Measurements from ENCODE around the gene PODXL. TPM values are rescaled to one million over a fixed set of nuclear protein-coding genes. Genes with fewer than 3 reads are reported as not detected.

Gene PODXL
- total and polyA plus RNA-seq, 2 of the 8 experiments (the other 6 are each of a cell fraction or from before 2014, with no cell fraction given), result 638 to 925 TPM

DNA sequence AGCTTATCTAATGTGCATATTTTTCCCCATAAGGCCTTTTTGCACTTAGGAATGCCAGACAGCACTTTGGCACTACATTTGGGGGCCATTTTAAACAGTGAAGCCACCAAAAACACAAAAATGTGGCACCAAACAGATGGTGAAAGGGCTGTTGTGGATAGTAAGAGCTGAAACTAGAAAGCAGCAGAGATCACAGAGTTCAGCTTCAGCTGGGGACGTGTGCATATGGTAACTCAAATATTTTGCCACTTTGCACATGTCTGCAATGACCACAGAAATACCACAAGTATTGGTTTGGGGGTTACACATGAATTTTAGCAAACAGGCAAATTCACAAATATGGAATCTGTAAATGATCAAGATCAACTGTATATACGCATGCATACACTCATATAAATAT is 72.8 kb downstream of the PODXL start:
- Histone ChIP-seq H2BK15ac (ENCODE audit: low read length) (no peak overlapping the region), H4K20me1 (replicated peaks in 1 of 2; ENCODE audit: control insufficient read depth in 1 of 2, insufficient read depth in 2 of 2, low read length in 2 of 2) (no peaks in the 10 kb centered on the region), H3K18ac (ENCODE audit: extremely low read depth, low read length) (no peak overlapping the region), H2BK120ac (replicated peaks; ENCODE audit: low read depth, low read length) (no peak overlapping the region), H3K14ac (ENCODE audit: insufficient read length) (no peak overlapping the region), H3K9ac (replicated peaks in 1 of 4; ENCODE audit: extremely low read depth in 1 of 4, low read depth in 3 of 4, low read length in 3 of 4) (no peak overlapping the region), H3K27me3 (replicated peaks in 1 of 4; ENCODE audit: control insufficient read depth in 3 of 4, extremely low read depth in 1 of 4, insufficient read depth in 3 of 4, low read length in 3 of 4) (no peaks in the 10 kb centered on the region), H3K4me1 (replicated peaks in 1 of 4; ENCODE audit: control insufficient read depth in 3 of 4, insufficient read depth in 4 of 4, low read length in 3 of 4) (no peaks in the 10 kb centered on the region), H3K79me2 (ENCODE audit: control insufficient read depth in 1 of 2, insufficient read depth in 2 of 2, low read length in 2 of 2) (no peaks in the 10 kb centered on the region), H3K4me2 (ENCODE audit: insufficient read depth in 1 of 2, low read depth in 2 of 2, low read length in 2 of 2) (no peak overlapping the region), H3K23me2 (ENCODE audit: low read depth, low read length) (no peaks in the 10 kb centered on the region), H3K4me3 (ENCODE audit: extremely low read depth in 1 of 4, insufficient read depth in 2 of 4, low read depth in 3 of 4, low read length in 4 of 4) (no peak overlapping the region), H3K9me3 (ENCODE audit: insufficient read depth in 2 of 2, low read depth in 1 of 2, low read length in 1 of 2) (no peaks in the 10 kb centered on the region), H3K36me3 (ENCODE audit: control insufficient read depth in 2 of 4, insufficient read depth in 4 of 4, low read length in 3 of 4) (peaks cover 0 to 3% (median under 1%) of the 10 kb centered on the region in 4 experiments; a peak in 1 of 8 replicates), H4K8ac (ENCODE audit: extremely low read depth, insufficient read depth, low read length) (no peak overlapping the region), H2BK12ac (ENCODE audit: low read depth, low read length) (no peak overlapping the region), H3K23ac (ENCODE audit: insufficient read length) (no peak overlapping the region), H2AK5ac (ENCODE audit: low read depth, low read length) (no peak overlapping the region), H3K27ac (ENCODE audit: low read depth, low read length) (no peak overlapping the region), H2BK5ac (ENCODE audit: low read depth, low read length) (no peak overlapping the region), H4K91ac (replicated peaks; ENCODE audit: insufficient read length, low read length) (no peak overlapping the region), H3K4ac (replicated peaks; ENCODE audit: insufficient read length, low read depth, low read length) (no peak overlapping the region), H2BK20ac (ENCODE audit: low read length) (no peak overlapping the region), H2AFZ (ENCODE audit: low read length) (no peak overlapping the region), H4K5ac (ENCODE audit: insufficient read length, low read depth, low read length) (no peak overlapping the region), H3K79me1 (ENCODE audit: low read depth, low read length) (no peaks in the 10 kb centered on the region), H3K56ac (replicated peaks; ENCODE audit: insufficient read length, low read depth, low read length) (no peak overlapping the region)
- ChIA-PET POLR2A (ENCODE audit: partially characterized antibody) (interaction anchor here (0.9 to 1.2 kb wide), 2 partner anchors 10 to 13 kb away, joined by 4 to 5 read pairs; no protein-coding TSS in a partner anchor), CTCF (ENCODE audit: partially characterized antibody) (interaction anchor here (0.9 kb wide), 1 partner anchor 63 kb away, joined by 3 read pairs; no protein-coding TSS in a partner anchor)
- DNase-seq (ENCODE audit: low read depth in 1 of 2, low spot score in 2 of 2) (no peak), FAIRE-seq (no peak)
- WGBS, 2 experiments (ENCODE audit: extremely low coverage in 1 of 2, insufficient coverage in 1 of 2, insufficient read length in 1 of 2, insufficient replicate concordance in 2 of 2, low coverage in 1 of 2, low lambda C conversion rate in 2 of 2, missing lambda C conversion rate in 1 of 2), result 98% methylated on average over 2 of the region's 2 CpGs; no CpG with 5 or more reads in 1 of the 2 experiments
- TF ChIP-seq JUN (IDR thresholded peaks at IDR 0.05; ENCODE audit: low read depth, low read length) (no peak), POU5F1 (IDR thresholded peaks at IDR 0.05; ENCODE audit: low read depth, low read length) (no peak), GABPA (IDR thresholded peaks at IDR 0.05; ENCODE audit: borderline replicate concordance, insufficient read depth, low read length) (no peak), MAX (IDR thresholded peaks at IDR 0.05) (no peak), HDAC6 (IDR thresholded peaks at IDR 0.05; ENCODE audit: low read depth, low read length) (no peak), NRF1 (IDR thresholded peaks at IDR 0.05; ENCODE audit: low read depth, low read length) (no peak), CBX8 (IDR thresholded peaks at IDR 0.05; ENCODE audit: borderline replicate concordance, low read depth, low read length) (no peak), RFX5 (IDR thresholded peaks at IDR 0.05; ENCODE audit: borderline replicate concordance, low read depth, low read length) (no peak), USF2 (IDR thresholded peaks at IDR 0.05; ENCODE audit: low read length) (no peak), PHF8 (conservative IDR thresholded peaks at IDR 0.05; ENCODE audit: low read depth, low read length) (no peak), CREB1 (IDR thresholded peaks at IDR 0.05) (no peak), POLR2AphosphoS5 (IDR thresholded peaks at IDR 0.05; ENCODE audit: low read depth, low read length) (no peak), SRF (IDR thresholded peaks at IDR 0.05; ENCODE audit: low read depth, low read length) (no peak), SP1 (IDR thresholded peaks at IDR 0.05; ENCODE audit: low read depth, low read length) (no peak)

Data from H1 (cell line).